Epithelial cell of proximal tubule (primary cell): ENCODE measurements around the gene IL19. TPM values are rescaled to one million over a fixed set of nuclear protein-coding genes. Genes with fewer than 3 reads are reported as not detected.
"Not testable (repeated sequence)": the region's sequence is repeated elsewhere in the genome, so short reads cannot be mapped to it uniquely, and the experiment has no call there.

Experiments
- DNase-seq: peaks from one replicate; pipeline ENCODE4 v3.0.0-alpha.2; 2011; ENCODE audit warnings: low read depth
- H3K4me3 ChIP-seq: 2 replicates; pipeline ENCODE4 v1.5.1; 2011; ENCODE audit warnings: low read depth, mild to moderate bottlenecking, low read length
- total RNA-seq: library from RNA; depleted of rRNA; stranded (reverse); fragments of >200 nt; gene quantifications from 2 replicates; pipeline ENCODE4 v1.2.3, GENCODE V29; 2015
- TF ChIP-seq, protein P1 (sequence below): conservative IDR thresholded peaks from 2 replicates; pipeline ENCODE4 v1.5.1; 2012; ENCODE audit warnings: low read depth, mild to moderate bottlenecking, low read length

IL19 gene
- total RNA-seq, 1 donor from 2014 or later, result not detected

DNA sequence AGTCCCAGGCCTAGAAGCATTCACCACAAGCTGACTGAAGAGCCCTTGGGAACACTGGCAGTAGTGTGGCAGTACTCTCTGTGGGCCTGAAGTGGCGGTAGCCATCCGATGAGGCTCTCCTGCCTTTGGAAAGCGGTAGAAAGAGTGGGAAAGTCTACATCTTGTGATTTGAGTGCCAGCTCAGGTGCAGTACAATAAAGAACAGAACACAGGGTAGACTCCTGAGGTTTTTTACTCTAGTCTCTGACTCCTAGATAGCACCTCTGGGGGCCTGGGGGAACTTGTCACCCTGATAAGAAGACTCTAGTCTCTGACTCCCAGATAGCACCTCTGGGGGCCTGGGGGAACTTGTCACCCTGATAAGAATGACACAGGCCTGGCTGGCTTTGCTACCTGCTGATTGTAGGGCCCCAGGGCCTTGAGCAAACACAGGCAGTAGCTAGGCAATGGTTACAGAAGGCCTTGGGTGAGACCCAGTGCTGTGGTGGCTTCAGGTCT, 76.8 kb downstream of the IL19 start:
- DNase-seq, result no peak
- TF ChIP-seq, protein P1, sequence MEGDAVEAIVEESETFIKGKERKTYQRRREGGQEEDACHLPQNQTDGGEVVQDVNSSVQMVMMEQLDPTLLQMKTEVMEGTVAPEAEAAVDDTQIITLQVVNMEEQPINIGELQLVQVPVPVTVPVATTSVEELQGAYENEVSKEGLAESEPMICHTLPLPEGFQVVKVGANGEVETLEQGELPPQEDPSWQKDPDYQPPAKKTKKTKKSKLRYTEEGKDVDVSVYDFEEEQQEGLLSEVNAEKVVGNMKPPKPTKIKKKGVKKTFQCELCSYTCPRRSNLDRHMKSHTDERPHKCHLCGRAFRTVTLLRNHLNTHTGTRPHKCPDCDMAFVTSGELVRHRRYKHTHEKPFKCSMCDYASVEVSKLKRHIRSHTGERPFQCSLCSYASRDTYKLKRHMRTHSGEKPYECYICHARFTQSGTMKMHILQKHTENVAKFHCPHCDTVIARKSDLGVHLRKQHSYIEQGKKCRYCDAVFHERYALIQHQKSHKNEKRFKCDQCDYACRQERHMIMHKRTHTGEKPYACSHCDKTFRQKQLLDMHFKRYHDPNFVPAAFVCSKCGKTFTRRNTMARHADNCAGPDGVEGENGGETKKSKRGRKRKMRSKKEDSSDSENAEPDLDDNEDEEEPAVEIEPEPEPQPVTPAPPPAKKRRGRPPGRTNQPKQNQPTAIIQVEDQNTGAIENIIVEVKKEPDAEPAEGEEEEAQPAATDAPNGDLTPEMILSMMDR, result no peak
- no peak overlapping the region for H3K4me3 ChIP-seq

DNA sequence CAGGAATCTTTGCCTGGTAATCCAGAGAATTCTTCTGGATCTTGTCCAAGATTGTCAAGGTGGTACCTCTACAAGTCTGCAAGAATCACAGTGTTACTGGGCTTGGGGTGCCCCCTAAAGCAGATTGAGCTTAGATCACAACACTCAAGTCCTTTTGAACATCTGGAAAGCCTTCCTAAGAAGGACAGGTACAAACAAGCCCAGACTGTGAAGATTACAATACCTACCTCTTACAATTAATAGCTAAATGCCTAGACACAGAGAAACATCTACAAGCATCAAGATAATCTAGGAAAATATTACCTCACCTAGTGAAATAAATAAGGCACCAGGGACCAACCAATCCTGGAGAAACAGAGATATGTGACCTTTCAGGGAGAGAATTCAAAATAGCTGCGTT, 77.4 kb downstream of the IL19 start:
- no peak overlapping the region for H3K4me3 ChIP-seq
- no peak for DNase-seq
- TF ChIP-seq, protein P1, result no peak

DNA sequence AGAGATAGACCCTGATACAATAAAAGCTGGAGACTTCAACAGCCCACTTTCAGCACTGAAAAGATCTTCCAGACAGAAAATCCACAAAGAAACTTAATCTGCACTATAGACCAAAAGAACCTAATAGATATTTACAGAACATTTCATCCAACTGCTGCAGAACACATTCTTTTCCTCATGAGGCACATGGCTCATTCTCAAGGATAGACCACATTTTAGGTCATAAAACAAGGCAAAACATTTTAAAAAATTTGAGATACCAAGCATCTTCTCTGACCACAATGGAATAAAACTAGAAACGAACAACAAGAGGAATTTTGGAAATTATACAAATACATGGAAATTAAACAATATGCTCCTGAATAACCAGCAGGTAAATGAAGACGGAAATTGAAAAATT, 79.8 kb downstream of the IL19 start:
- DNase-seq, result no peak
- TF ChIP-seq, protein P1, result no peak
- no peak overlapping the region for H3K4me3 ChIP-seq

DNA sequence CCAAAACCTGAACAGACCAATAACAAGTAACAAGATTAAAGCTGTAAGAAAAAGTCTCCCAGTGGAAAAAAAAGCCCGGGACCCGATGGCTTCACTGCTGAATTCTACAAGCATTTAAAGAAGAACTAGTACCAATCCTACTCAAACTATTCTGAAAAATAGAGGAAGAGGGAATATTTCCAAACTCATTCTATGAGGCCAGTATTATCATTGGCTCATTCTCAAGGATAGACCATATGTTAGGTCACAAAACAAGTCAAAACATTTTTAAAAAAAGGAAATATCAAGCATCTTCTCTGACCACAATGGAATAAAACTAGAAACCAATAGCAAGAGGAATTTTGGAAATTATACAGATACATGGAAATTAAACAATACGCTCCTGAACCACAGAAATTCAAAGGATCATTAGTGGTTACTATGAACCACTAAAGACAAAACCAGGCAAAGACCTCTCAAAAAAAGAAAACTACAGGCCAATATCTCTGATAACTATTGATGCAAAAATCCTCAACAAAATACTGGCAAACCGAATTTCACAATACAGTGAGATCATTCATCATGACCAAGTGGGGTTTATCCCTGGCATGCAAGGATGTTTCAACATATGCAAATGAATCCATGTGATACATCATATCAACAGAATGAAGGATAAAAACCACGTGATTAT, 80.9 kb downstream of the IL19 start:
- H3K4me3 ChIP-seq, result no peak overlapping the region
- no peak for DNase-seq
- TF ChIP-seq, protein P1, result no peak

DNA sequence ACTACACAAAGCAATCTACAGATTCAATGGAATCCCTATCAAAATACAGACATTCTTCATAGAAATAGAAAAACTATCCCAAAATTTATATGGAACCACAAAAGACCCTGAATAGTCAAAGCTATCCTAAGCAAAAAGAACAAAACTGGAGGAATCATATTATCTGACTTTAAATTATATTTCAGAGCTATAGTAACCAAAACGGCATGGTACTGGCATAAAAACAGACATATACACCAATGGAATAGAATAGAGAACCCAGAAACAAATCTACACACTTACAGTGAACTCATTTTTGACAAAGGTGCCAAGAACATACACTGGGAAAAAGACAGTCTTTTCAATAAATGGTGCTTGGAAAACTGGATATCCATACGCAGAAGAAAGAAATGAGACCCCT, 82.1 kb downstream of the IL19 start:
- H3K4me3 ChIP-seq, DNase-seq: not testable (repeated sequence)

DNA sequence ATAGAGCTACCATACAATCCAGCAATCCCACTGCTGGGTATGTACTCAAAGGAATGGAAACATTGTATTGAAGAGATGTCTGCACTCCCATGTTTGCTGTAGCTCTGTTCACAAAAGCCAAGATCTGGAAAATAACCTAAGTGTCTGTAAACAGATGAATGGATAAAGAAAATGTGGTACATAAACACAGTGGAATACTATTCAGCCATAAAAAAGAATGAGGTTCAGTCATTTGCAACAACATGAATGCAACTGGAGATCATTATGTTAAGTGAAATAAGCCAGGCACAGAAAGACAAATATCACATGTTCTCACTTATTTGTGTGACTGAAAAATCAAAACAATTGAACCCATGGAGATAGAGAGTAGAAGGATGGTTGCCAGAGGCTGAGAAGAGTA, 83.1 kb downstream of the IL19 start:
- not testable (repeated sequence) for H3K4me3 ChIP-seq, DNase-seq

DNA sequence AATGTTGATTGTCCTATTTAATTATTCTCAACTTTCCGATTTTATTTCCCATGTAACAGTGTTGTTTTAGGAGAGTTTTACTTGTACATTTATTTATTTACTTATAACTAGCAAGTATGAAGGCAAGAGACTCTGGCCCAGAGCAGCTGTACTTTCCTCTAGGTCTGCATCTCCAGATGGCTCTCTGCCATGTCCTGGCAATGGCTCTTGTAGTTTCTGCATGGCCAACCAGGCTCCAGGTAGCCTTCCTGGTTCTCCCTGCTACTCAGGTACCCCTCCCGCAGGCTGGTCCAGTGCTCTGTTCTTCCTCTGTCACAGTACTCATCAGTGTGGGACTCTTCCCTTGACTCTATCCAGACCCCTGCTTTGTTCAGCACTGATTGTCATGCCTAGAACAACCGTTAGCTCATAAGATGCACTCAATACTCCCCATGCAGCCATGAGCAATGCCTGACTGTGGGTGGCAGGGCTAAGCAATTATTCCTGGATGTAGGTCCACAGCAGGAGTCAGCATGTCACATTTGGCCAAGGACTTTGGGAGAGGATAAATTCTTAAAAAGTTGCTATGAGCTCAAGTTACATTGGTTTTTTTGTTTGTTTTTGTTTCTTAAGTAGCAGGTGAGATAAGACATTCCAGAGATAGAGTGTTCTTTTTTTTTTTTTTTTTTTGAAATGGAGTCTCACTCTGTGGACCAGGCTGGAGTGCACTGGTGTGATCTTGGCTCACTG, 84.0 kb downstream of the IL19 start:
- H3K4me3 ChIP-seq, result no peak overlapping the region
- no peak for DNase-seq
- TF ChIP-seq, protein P1, result no peak

DNA sequence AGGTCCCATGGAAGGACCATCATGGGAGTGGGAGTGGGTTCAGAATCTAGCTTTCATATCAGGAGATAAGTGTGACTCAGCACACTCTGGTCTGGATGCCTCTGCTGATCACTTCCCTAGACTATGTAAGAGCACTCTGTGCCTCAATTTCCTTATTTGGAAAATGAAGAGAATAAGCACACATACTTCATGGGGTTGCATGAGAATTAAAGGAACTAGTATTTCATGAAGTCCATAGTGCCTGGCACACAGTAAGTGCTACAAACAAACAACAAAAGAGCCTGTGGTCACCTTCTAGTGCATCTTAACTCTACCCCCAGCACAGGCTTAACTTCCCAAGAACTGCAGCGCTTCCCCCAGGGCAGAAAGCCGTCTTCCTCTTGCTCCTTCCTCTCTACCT, 85.3 kb downstream of the IL19 start:
- TF ChIP-seq, protein P1, result no peak
- H3K4me3 ChIP-seq, result no peak overlapping the region
- DNase-seq, result no peak
